IPS-18a (cell line): Measurements from ENCODE around the gene GINS2.

ENCODE experiments used
- H3K27ac ChIP-seq: one replicate; pipeline ENCODE4 v1.5.1; 2013; ENCODE audit warnings: low read length
- H3K27me3 ChIP-seq: one replicate; pipeline ENCODE4 v1.6.1; 2013; ENCODE audit warnings: mild to moderate bottlenecking, low read length; ENCODE audit not compliant: control insufficient read depth, insufficient read depth
- H3K36me3 ChIP-seq: one replicate; pipeline ENCODE4 v1.6.1; 2013; ENCODE audit warnings: low read depth, low read length; ENCODE audit not compliant: control insufficient read depth
- H3K4me1 ChIP-seq: one replicate; pipeline ENCODE4 v1.6.1; 2013; ENCODE audit warnings: low read depth, low read length; ENCODE audit not compliant: control insufficient read depth
- H3K4me3 ChIP-seq: one replicate; pipeline ENCODE4 v1.5.1; 2013; ENCODE audit warnings: low read length
- H3K9ac ChIP-seq: one replicate; pipeline ENCODE4 v1.6.1; 2013; ENCODE audit warnings: mild to moderate bottlenecking, low read length, moderate library complexity
- H3K9me3 ChIP-seq: one replicate; pipeline ENCODE4 v1.6.1; 2013; ENCODE audit warnings: low read depth, low read length; ENCODE audit not compliant: control insufficient read depth

Gene GINS2

DNA sequence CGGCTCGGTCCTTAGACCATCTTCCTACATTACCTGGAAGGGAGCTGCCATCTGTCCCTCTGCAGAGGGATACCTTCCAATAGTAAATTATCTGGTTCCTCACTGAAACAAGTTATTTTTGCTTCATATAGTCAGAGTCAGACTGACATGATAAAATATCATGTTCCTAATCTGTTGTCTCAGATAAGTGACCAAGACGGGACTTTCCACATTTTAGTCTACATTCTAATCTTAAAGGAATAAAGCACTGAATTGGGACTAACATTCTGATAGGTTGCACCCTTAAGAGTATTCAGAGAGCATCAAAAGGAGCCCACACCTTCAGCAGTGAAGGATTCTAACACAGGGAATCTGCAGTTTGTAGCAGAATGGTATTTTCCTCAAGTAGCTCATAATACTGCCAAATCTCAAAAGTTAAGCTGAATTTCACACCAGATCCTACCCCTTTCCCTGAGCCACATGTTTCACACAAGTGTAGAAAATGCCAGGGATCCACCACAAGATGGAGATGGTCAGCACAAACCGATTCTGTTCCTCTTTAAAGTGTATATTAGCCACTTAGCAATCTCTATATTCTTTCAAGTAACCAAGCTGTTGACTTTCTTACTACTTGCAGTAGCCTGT, 13.4 kb downstream of the GINS2 start:
- H3K9me3 ChIP-seq: no peaks in the 10 kb centered on the region
- H3K27me3 ChIP-seq: no peaks in the 10 kb centered on the region
- no peak overlapping the region for H3K27ac ChIP-seq
- H3K4me1 ChIP-seq: no peaks in the 10 kb centered on the region
- no peak overlapping the region for H3K9ac ChIP-seq
- no peak overlapping the region for H3K4me3 ChIP-seq
- H3K36me3 ChIP-seq: peaks cover 89% of the 10 kb centered on the region

DNA sequence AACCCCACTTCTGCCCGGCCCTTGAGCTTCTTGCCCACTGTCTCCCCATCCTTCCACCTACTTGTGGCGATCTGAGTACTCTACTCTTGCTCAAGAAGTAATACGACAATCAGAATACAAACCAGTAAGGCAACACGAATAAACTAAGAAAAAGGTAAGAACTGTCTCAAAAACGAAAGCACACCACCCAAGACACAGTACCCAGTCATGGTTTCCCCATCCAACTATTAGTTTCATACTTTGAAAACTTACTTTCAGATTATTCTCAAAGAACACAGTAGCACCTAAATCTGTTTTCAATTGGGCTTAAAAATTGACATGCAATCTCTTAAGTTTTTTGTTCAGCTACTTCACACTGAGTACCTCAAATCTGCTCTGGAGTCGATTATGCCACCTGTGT, 13.9 kb downstream of the GINS2 start:
- no peak overlapping the region for H3K27ac ChIP-seq
- H3K36me3 ChIP-seq: peaks cover 90% of the 10 kb centered on the region

DNA sequence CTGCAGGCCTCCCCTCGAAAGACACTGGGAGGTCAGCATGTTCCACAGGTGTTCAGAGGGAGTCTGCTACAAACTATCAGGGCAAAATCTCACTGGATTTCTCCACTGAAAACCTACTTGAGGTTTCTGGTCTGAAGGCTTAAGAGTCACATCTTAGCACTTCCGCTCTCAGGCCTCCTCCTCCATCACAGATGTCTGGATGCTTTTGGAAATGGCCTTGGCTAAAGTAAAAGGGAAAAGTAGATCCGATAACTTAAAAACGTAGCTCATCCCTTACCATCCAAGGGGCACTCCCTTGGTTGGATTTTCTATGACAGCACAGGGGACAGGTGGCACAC, 14.4 kb downstream of the GINS2 start:
- H3K27ac ChIP-seq: no peak overlapping the region
- H3K4me3 ChIP-seq: no peak overlapping the region
- peaks cover 91% of the 10 kb centered on the region for H3K36me3 ChIP-seq
- H3K9me3 ChIP-seq: no peaks in the 10 kb centered on the region
- no peaks in the 10 kb centered on the region for H3K27me3 ChIP-seq
- H3K4me1 ChIP-seq: no peaks in the 10 kb centered on the region
- H3K9ac ChIP-seq: no peak overlapping the region

More for the DNA sequence above, 13.9 kb downstream of the GINS2 start:
- Histone ChIP-seq H3K4me3 (no peak overlapping the region), H3K9me3 (no peaks in the 10 kb centered on the region), H3K9ac (no peak overlapping the region), H3K27me3 (no peaks in the 10 kb centered on the region), H3K4me1 (no peaks in the 10 kb centered on the region)

DNA sequence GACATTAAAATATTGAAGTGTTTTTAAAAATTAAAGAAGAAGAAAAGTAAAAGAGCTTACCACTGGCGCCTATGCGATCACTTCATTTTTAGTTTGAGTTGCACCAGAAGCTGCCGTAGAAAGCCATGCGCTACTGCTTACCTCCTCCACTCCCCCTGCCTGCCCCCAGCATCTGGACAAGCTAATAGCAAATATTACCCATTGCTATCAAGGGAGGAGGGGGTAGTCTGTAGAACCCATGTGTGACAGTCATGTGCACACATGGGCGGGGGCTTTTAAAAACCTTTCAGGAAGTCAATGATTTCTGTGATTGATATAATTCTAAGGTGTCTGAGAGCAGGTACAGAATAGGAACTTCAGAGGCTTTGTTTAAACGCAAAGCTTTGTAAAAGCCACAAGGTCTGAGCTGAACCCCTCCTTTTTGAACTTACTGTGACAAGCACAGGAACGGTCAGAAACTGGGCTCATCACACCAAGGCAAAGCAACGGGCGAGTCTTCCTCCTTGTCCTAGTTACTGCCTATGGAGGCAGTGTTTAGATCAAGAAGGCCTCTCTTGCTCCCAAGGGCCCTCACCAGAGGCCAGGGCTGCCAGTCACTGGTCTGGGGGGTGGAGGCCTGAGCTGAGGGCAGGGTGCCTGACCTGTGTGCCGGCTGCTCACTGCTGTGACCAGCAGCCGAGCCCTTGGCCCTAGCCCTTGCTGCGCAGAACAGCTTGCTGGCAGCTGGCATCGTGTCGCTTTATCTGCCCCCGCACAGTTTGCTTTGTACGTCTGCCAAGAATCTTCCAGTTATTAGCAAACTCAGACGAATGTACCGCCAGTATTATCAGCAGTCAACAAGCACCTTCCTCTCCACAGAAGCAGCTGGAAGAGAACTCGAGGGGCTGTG, 15.0 kb downstream of the GINS2 start:
- H3K9ac ChIP-seq: no peak overlapping the region
- H3K4me3 ChIP-seq: no peak overlapping the region
- no peaks in the 10 kb centered on the region for H3K27me3 ChIP-seq
- no peaks in the 10 kb centered on the region for H3K9me3 ChIP-seq
- H3K36me3 ChIP-seq: peaks cover 91% of the 10 kb centered on the region
- no peak overlapping the region for H3K27ac ChIP-seq
- H3K4me1 ChIP-seq: no peaks in the 10 kb centered on the region

DNA sequence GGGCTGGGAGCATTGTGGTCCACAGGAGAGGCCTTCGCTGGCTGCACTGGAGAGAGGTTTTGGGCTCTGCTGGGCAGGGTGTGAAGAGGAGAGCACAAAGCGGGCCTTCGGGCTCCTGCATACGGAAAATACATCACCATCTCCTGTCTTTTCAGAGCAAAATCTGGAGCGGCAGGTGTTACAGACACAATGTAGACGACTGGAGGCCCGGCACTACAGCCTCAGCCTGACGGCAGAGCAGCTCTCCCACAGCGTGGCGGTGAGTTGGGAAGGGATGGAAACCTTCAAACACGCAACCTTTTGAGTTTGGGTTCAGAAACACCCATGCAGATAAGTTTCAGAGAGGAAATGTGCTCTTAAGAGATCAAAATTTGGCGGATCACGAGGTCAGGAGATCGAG, 17.9 kb downstream of the GINS2 start:
- H3K9ac ChIP-seq: no peak overlapping the region
- no peaks in the 10 kb centered on the region for H3K4me1 ChIP-seq
- H3K27me3 ChIP-seq: no peaks in the 10 kb centered on the region
- peaks cover 97% of the 10 kb centered on the region for H3K36me3 ChIP-seq
- H3K4me3 ChIP-seq: no peak overlapping the region
- H3K27ac ChIP-seq: no peak overlapping the region
- H3K9me3 ChIP-seq: no peaks in the 10 kb centered on the region

DNA sequence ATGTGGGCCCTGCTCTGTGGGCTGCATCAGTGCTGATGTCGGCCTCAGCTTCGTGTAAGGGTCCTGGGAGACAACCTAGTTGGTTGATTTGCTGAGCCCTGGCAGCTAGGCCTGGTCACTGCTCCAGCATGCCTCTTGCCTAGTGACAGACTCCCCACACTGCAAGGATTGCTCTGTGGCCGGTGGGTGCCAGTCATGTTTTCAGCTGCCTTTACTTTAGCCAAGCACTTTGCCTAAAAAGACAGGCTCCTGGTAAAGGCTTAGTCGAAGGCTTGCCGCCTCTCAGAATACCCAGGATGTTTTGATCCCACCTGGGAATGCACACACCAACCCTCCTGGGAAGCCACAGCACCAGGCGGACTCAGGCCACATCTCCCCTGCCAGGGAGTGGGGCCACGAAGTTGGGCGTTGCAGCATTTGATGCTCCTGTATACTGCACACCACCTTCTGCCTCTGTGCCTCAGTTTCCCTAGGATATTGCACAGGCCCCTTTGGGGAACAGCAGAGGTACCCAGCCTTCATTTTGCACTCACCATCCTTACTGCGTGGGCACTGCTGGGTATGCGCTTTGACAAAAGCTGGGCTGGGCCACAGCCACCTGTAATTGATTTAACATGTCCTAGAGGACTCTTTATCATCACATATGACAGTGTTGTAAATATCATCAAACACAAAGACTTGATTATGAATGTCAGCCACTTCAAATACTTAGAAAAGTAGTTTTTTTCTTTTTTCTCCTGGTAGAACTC, 19.9 kb downstream of the GINS2 start:
- peaks cover 97% of the 10 kb centered on the region for H3K36me3 ChIP-seq
- H3K27me3 ChIP-seq: no peaks in the 10 kb centered on the region
- H3K9me3 ChIP-seq: no peaks in the 10 kb centered on the region
- H3K27ac ChIP-seq: no peak overlapping the region
- H3K4me3 ChIP-seq: no peak overlapping the region
- no peak overlapping the region for H3K9ac ChIP-seq
- H3K4me1 ChIP-seq: no peaks in the 10 kb centered on the region

DNA sequence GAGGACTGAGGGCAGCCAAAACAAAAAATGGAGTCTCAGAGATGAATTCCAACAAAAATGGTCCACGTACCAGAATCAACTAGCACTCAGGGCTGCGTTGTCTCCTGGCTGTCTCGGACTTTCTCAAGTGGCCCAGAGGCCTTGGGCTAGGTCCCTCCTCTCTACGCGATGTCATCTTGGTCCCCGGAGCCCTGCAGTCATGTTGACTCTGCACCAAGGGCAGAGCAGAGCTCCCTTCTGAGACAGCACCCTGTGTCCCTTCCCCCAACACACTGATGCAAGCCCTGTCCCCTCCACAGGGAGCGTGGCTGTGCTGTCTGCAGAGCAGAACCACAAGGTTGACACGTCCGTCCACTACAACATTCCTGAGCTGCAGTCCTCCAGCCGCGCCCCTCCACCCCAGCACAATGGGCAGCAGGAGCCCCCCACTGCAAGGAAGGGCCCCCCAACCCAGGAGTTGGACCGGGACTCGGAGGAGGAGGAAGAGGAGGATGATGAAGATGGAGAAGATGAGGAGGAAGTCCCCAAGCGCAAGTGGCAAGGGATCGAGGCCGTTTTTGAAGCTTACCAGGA, 20.8 kb downstream of the GINS2 start:
- Histone ChIP-seq H3K27me3 (no peaks in the 10 kb centered on the region), H3K4me1 (no peaks in the 10 kb centered on the region), H3K9me3 (no peaks in the 10 kb centered on the region), H3K4me3 (no peak overlapping the region), H3K27ac (no peak overlapping the region), H3K9ac (no peak overlapping the region), H3K36me3 (peaks cover 97% of the 10 kb centered on the region)

DNA sequence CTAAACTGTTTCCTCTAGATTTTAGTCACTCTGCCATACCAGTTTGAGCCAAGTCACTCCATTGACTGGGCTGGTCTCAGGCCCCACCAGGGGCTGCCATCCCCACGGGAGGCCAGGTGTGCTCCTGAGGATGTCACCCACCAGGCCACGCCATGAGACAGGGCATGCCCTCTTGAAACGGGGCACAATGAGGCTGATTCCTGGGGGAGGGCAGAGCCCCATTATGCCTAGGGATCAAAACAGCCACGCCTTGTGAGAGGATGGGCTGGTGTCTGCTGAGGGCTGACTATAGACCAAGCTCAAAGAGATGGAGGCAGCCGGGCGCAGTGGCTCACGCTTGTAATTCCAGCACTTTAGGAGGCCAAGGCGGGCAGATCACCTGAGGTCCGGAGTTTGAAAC, 21.5 kb downstream of the GINS2 start:
- Histone ChIP-seq H3K9ac (no peak overlapping the region), H3K9me3 (no peaks in the 10 kb centered on the region)

DNA sequence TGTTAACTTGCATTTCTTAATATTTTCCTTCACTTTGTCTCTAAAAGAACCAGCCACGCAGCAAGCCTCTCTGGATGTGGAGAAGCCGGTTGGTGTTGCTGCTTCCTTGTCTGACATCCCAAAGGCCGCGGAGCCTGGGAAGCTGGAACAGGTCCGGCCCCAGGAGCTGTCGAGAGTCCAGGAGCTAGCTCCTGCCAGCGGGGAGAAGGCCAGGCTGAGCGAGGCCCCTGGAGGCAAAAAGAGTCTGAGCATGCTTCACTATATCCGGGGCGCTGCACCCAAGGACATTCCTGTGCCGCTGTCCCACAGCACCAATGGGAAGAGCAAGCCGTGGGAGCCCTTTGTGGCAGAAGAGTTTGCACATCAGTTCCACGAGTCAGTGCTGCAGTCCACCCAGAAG, 22.8 kb downstream of the GINS2 start:
- H3K9me3 ChIP-seq: no peaks in the 10 kb centered on the region
- no peaks in the 10 kb centered on the region for H3K4me1 ChIP-seq
- no peak overlapping the region for H3K27ac ChIP-seq
- no peaks in the 10 kb centered on the region for H3K27me3 ChIP-seq
- no peak overlapping the region for H3K4me3 ChIP-seq
- H3K36me3 ChIP-seq: peaks cover 91% of the 10 kb centered on the region
- H3K9ac ChIP-seq: no peak overlapping the region

More for the DNA sequence above, 21.5 kb downstream of the GINS2 start:
- Histone ChIP-seq H3K4me3 (no peak overlapping the region), H3K36me3 (peaks cover 98% of the 10 kb centered on the region), H3K27ac (no peak overlapping the region), H3K4me1 (no peaks in the 10 kb centered on the region), H3K27me3 (no peaks in the 10 kb centered on the region)

DNA sequence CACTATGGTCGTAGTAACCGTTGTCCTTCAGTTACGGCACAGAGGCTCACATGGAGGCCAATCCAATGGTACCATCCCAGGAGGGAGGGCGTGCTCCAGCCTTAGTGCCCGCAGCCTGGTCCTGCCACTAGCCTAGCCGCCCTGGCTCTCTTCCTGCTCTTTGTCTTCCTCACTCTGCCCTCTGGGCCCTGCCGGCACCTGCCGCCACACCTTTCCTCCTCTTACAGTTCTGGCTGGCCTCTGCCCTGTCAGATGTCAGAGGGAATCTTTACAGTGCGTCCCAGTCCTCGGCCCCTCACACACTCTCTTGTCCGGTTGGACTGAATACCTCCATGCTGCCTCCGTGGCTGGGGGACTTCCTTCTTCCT, 23.4 kb downstream of the GINS2 start:
- H3K9ac ChIP-seq: no peak overlapping the region
- peaks cover 87% of the 10 kb centered on the region for H3K36me3 ChIP-seq
- H3K27ac ChIP-seq: no peak overlapping the region
- no peaks in the 10 kb centered on the region for H3K9me3 ChIP-seq
- no peak overlapping the region for H3K4me3 ChIP-seq
- no peaks in the 10 kb centered on the region for H3K4me1 ChIP-seq
- H3K27me3 ChIP-seq: no peaks in the 10 kb centered on the region

DNA sequence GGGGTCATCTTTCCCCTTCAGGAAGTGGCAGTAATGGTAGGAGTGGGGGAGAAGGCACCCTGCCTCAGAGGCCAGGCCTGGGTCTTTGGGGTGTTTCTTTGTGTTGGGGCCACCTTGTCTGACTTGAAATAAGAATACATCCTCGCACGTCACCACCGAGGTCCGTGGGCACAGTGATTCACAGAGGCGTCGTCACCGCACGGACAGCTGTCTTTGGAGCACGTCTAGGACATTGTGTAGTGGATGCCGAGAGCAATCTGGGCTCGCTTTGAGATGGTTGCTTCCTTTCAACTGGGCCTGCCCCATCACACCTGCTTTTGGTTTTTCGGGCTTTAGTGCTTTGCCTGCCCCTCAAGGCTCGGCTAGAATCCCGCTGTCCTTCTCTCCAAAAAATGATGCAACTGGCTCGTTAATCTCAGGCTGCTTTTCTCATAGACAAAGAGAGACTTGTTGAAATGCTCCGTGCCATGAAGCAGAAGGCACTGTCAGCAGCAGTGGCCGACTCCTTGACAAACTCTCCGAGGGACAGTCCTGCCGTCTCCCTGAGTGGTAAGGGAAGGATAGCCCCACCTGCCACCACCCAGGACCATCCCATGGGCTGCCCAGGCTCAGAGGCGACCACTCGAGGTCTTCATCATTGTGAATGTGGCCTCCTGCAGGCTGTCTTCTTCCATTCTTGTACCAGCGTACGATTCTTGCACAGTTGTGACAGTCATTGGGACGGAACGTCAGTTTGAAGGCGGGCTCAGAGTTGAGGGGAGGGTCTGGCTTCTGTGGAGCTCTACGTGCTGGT, 24.0 kb downstream of the GINS2 start:
- H3K27me3 ChIP-seq: no peaks in the 10 kb centered on the region
- peaks cover 82% of the 10 kb centered on the region for H3K36me3 ChIP-seq
- no peaks in the 10 kb centered on the region for H3K4me1 ChIP-seq
- no peak overlapping the region for H3K4me3 ChIP-seq
- H3K27ac ChIP-seq: no peak overlapping the region
- H3K9ac ChIP-seq: no peak overlapping the region
- no peaks in the 10 kb centered on the region for H3K9me3 ChIP-seq
